ENCODE results near the gene CTSO. TPM values are rescaled to one million over a fixed set of nuclear protein-coding genes. Genes with fewer than 3 reads are reported as not detected.

Gene CTSO
- total and polyA plus RNA-seq, 2 of the 8 experiments (the other 6 are each of a cell fraction or from before 2014, with no cell fraction given): 0.39 to 0.41 TPM

GRCh38 chr4:155959417-155959816 lies 5.8 kb upstream of the CTSO start:
- Histone ChIP-seq H3K14ac (ENCODE audit: insufficient read length) (no peak overlapping the region), H2BK120ac (replicated peaks; ENCODE audit: low read depth, low read length) (no peak overlapping the region), H3K4me3 (ENCODE audit: extremely low read depth in 1 of 4, insufficient read depth in 2 of 4, low read depth in 3 of 4, low read length in 4 of 4) (no peak overlapping the region), H3K79me2 (ENCODE audit: control insufficient read depth in 1 of 2, insufficient read depth in 2 of 2, low read length in 2 of 2) (no peaks in the 10 kb centered on the region), H3K18ac (ENCODE audit: extremely low read depth, low read length) (no peak overlapping the region), H3K4ac (replicated peaks; ENCODE audit: insufficient read length, low read depth, low read length) (no peak overlapping the region), H4K8ac (ENCODE audit: extremely low read depth, insufficient read depth, low read length) (0 out of 2 replicates have a peak overlapping the region, but pooled peaks have one; percentile 12), H3K79me1 (ENCODE audit: low read depth, low read length) (no peaks in the 10 kb centered on the region), H3K4me2 (ENCODE audit: insufficient read depth in 1 of 2, low read depth in 2 of 2, low read length in 2 of 2) (no peak overlapping the region), H2AFZ (ENCODE audit: low read length) (no peak overlapping the region), H3K9ac (replicated peaks in 1 of 4; ENCODE audit: extremely low read depth in 1 of 4, low read depth in 3 of 4, low read length in 3 of 4) (no peak overlapping the region), H3K4me1 (replicated peaks in 1 of 4; ENCODE audit: control insufficient read depth in 3 of 4, insufficient read depth in 4 of 4, low read length in 3 of 4) (no peaks in the 10 kb centered on the region), H2BK5ac (ENCODE audit: low read depth, low read length) (no peak overlapping the region), H4K5ac (ENCODE audit: insufficient read length, low read depth, low read length) (no peak overlapping the region), H4K91ac (replicated peaks; ENCODE audit: insufficient read length, low read length) (no peak overlapping the region), H3K27me3 (replicated peaks in 1 of 4; ENCODE audit: control insufficient read depth in 3 of 4, extremely low read depth in 1 of 4, insufficient read depth in 3 of 4, low read length in 3 of 4) (no peaks in the 10 kb centered on the region), H2AK5ac (ENCODE audit: low read depth, low read length) (no peak overlapping the region), H3K56ac (replicated peaks; ENCODE audit: insufficient read length, low read depth, low read length) (no peak overlapping the region), H2BK20ac (ENCODE audit: low read length) (no peak overlapping the region), H4K20me1 (replicated peaks in 1 of 2; ENCODE audit: control insufficient read depth in 1 of 2, insufficient read depth in 2 of 2, low read length in 2 of 2) (no peaks in the 10 kb centered on the region), H3K27ac (ENCODE audit: low read depth, low read length) (no peak overlapping the region), H2BK15ac (ENCODE audit: low read length) (no peak overlapping the region), H3K9me3 (ENCODE audit: insufficient read depth in 2 of 2, low read depth in 1 of 2, low read length in 1 of 2) (no peaks in the 10 kb centered on the region), H2BK12ac (ENCODE audit: low read depth, low read length) (no peak overlapping the region), H3K23ac (ENCODE audit: insufficient read length) (no peak overlapping the region), H3K36me3 (ENCODE audit: control insufficient read depth in 2 of 4, insufficient read depth in 4 of 4, low read length in 3 of 4) (no peaks in the 10 kb centered on the region), H3K23me2 (ENCODE audit: low read depth, low read length) (no peaks in the 10 kb centered on the region)
- WGBS, 2 experiments (ENCODE audit: extremely low coverage in 1 of 2, insufficient coverage in 1 of 2, insufficient read length in 1 of 2, insufficient replicate concordance in 2 of 2, low coverage in 1 of 2, low lambda C conversion rate in 2 of 2, missing lambda C conversion rate in 1 of 2): 97% methylated on average over 4 of the region's 4 CpGs; no CpG with 5 or more reads in 1 of the 2 experiments
- CTCF ChIA-PET (ENCODE audit: partially characterized antibody): no interaction called here
- POLR2A ChIA-PET (ENCODE audit: partially characterized antibody): no interaction called here
- no peak for DNase-seq (ENCODE audit: low read depth in 1 of 2, low spot score in 2 of 2)
- no peak for FAIRE-seq
- no peak for TF ChIP-seq FOSL1 (IDR thresholded peaks at IDR 0.05; ENCODE audit: insufficient read depth, low read depth, low read length)
- no peak for TF ChIP-seq SRF (IDR thresholded peaks at IDR 0.05; ENCODE audit: low read depth, low read length)
- no peak for TF ChIP-seq SP4 (IDR thresholded peaks at IDR 0.05; ENCODE audit: low read length)
- no peak for TF ChIP-seq CREB1 (IDR thresholded peaks at IDR 0.05)
- no peak for TF ChIP-seq CEBPB (IDR thresholded peaks at IDR 0.05; ENCODE audit: low read depth, low read length)
